ENCODE results near the gene CXorf38.

CXorf38 gene, protein sequence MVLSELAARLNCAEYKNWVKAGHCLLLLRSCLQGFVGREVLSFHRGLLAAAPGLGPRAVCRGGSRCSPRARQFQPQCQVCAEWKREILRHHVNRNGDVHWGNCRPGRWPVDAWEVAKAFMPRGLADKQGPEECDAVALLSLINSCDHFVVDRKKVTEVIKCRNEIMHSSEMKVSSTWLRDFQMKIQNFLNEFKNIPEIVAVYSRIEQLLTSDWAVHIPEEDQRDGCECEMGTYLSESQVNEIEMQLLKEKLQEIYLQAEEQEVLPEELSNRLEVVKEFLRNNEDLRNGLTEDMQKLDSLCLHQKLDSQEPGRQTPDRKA

DNA sequence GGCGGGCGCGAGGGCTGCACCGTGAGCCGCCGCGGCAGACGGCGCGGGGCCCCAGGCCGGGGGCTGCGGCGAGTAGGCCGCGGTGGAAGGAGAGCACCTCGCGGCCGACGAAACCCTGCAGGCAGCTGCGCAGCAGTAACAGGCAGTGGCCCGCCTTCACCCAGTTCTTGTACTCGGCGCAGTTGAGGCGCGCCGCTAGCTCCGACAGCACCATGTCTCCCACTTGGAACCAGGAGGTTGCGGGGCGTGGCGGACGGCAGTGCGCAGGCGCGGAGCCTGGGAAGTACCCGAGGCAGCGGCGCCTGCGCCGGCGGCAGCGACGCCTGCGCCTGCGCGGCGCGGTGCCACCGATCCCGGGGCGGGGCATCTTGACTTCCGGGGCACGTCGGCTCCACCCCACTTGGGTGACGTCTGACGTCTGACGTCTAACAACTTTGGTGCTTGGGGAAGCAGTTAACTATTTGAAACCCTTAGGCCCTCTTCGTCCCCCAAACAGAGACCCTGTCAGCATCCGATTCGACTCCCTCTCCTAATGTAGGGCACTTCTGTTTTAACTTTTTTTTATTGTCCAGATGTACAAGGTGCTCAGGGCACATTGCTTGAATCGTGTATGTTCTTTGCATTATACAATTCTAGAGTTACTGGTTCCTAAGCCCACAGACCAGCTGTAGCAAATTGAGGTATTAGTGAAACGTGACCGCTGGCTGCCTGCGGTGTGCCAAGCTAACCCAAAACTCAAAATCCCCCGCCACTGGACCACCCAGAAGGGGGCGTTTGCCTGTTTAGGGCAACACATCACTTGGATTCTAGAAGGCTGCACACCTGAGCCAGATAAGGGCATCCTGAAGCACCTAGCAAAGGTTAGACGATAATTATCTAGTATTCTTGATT is at the start of gene CXorf38:
TSS of gene CXorf38 (minus strand) at position 255 of the 891 bp plus-strand sequence. CDS start at position 214, 41 bp downstream.
- DNase-seq (ENCODE audit: low read depth in 2 of 2) = peak; percentile 67 to 69

DNA sequence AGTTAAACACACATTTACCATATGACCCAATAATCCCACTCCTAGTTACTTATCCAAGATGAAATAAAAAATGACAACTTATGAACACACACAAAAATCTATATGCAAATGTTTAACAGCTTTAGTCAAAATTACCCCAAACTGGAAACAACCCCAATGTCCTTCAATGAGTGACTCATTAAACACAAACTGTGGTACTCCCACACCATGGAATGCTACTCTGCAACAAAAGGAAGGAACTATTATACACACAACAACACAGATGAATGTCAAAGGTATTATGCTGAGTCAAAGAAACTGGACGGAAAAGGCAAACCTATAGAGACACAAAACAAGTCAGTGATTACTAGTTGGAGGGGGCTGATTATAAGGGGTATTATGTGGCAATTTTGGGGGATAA is 47.4 kb upstream of the CXorf38 start:
- DNase-seq (ENCODE audit: low read depth in 2 of 2) = no peak

DNA sequence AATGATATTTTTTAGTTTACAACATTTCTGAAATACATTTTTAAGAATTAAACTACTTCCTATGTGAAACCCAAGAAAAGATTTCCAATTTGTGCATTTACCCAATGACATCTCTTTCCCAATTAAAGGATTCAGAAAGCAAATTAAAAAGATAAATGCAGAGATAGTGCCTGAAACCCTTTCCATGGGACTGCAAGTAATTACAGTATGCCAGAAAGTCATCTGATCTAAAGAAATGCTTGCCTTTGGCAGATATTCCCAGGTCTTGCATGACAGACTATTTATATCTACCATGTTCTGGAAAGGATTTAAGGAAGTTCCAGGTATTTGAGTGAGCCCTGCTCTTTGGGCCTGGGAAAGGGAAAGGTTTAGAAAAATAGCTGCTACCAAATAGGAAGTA is 41.6 kb upstream of the CXorf38 start:
- no peak for DNase-seq (ENCODE audit: low read depth in 2 of 2)

DNA sequence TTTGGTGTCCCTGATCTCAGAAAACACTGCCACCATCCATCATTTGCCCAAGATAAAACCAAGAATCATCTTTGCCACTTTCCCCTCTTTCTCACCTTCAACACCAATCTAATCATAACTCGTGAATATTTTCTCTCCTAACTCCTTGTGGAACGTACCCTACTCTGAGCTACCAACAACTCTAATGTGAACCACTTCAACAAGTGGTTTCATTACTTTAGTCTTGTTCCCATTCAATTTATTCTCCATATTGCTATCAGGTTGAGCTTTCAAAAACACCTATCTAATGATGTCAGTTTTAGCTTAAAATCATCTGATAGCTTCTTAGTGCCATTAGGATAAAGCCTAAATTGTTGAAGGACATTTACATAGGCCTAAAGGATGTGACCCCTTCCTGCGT is 39.8 kb upstream of the CXorf38 start:
- DNase-seq (ENCODE audit: low read depth in 2 of 2) = no peak

DNA sequence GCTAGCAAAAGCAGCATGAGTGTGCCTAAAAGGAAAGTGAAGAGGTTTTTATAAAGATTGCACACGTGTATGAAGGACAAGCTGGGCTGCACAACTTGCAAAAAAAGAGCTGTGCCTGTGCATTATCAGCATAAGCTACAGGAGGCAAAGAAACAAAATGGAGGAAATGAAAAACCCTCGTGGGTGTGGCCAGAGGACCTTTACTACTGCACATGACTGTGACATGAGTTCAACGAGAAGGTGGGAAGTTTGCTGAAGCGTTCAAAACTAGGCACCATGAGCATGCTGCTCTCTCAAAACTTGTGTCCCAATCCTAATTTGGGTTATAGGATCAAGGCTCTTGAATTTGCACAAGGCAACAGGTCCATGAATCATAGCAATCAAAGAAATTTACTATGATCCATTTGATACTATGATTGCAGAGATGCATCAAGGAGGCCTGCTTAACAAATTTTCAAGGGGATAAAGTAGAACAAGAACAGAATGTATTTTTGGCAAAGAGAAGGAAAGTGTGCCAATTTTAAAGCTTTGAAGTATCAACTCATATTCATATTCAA is 38.1 kb upstream of the CXorf38 start:
- no peak for DNase-seq (ENCODE audit: low read depth in 2 of 2)

DNA sequence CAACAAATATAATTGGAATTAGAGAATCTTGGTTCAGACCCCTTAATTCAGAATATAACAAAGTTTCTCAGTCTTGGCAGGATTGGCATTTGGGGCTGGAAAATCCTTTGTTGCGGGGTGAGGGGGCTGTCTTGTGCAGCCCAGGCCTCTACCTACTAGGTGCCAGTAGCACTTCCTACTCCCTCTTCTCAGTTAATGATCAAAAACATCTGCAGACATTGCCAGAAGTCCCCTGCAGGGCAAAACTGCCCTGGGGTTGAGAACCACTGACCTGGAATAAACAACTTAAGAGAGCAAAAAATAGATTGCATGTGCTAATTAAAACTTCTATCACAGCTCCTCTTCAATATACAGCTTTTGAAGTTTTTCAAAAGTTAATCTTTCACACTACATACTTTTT is 36.7 kb upstream of the CXorf38 start:
- no peak for DNase-seq (ENCODE audit: low read depth in 2 of 2)

DNA sequence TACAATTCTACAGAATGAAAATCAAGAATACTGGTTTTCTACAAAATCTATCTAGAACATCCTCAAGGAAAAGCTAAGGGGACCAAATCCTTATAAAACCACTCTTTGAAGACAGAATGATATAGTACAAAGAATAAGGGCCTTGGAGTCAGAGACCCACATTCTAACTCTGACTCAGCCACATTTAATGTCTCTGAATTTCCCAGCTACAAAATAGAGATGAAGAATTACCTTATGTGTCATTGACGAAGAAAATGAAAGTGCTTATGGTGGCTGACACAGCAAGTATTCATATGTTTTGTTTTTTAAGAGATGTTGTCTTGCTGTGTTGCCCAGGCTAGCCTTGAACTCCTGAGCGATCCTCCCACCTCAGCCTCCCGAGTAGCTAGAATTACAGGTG is 35.9 kb upstream of the CXorf38 start:
- DNase-seq (ENCODE audit: low read depth in 2 of 2) = no peak

DNA sequence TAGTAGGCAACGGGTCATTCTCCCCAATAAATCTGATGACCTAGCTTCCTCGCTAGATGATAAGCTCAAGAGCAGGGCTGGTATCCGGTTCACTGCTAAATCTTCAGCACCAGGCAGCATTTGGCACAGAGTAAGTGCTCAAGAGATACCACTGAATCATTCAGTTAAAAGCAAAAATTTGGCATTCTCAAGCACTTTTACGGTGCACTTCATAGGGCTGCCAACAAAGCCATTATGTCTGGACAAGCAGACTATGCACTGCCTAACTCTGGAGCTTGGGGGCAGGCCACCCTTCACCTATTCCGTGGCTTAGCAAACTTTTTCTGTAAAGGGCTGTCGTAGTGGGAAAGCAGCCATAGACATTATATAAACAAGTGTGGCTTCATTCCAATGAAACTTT is 23.8 kb upstream of the CXorf38 start:
- DNase-seq (ENCODE audit: low read depth in 2 of 2) = no peak

DNA sequence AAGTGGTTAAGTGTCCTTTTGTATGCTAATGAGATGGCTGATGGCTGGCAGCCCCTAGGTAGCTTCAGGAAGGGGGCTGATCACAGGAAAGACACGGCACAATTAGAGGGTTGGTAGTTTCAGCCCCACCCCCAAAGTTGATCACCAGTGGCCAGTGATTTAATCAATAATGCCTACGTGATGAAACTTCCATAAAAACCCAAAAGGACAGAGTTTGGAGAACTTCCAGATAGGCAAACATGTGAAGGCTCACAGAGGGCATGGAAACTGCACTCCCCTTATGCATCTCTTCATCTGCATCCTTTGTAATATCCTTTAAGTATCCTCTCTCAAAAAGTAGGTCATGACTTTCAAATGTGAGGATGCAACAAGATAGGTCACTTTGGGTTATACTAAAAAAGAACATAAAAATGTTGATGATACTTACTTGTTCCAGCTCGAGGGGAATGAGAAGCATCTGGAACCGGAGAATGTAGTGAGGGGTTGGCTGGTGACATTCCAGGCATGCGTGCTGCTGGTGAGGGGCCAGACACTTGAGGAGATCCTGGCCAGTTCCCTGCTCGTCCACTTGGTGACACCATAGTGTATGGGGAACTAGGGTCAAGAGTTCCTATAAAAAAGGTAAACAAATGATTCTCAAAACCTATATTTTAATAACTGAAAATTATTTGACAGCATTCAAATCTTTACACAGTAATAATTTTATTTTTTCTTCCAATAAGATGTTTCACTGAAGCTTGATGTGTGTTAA is 16.7 kb upstream of the CXorf38 start:
- no peak for DNase-seq (ENCODE audit: low read depth in 2 of 2)

DNA sequence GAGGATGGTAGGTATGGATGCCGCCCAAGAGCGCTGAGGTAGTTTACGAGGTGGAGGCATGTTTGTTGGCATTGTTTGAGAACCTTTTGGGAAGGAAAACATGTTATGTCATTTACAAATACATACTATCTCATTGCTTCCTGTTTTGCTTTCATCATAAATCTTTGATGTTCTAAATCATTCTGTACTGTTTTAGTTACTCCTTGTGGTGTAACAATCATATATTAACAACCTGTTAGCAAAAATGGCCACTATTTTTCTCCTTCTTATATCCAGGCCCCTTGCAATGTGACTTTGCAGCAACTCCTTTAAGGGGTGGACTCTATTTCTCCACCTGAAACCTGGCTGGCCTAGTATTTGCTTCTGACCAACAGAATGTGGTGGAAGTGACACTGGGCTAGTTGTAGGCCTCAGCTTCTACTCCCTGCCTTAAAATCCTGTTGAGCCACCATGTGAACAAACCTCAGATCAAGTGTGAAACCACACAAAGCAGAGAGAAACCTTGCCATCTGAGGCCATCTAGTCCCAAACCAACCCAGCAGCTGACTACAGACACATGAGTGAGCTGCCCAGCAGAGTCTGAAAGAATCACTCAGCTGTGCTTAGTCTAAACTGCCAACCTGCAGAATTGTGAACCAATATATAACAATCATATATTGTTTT is 15.8 kb upstream of the CXorf38 start:
- DNase-seq (ENCODE audit: low read depth in 2 of 2) = no peak

DNA sequence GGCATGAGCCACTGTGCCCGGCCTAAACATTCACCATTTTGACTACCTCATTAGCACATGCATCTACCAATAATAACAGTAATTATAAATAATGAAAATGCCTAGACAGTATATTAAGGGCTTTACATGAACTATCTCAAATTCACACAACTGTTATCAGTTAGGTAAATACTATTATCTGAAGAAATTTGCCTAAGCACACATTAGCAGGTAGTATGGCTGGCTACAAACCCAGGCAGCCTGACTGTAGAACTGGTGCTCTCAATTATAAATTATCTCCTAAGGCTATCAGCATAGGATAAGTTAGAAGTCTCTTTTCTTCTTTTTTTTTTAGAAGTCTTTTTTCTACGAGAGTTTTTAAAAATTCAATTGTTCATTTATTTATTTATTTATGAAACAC is 14.1 kb upstream of the CXorf38 start:
- no peak for DNase-seq (ENCODE audit: low read depth in 2 of 2)

DNA sequence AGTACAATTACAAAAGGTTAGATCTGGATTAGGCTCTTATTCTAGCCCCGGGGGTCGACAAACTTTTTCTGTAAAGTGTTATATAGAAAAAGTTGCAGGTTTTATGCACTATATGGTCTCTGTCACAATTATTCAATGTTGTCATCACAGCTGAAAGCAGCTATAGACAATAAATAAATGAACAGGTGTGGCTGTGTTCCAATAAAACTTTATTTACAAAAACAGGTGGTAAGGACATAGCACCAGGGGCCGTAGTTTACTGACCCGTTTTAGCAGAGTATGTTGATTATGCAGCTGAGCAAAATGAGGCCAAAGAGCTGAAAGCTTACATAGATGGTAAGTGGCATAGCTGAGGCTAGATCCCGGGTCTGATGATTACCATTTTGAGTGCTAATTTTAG is 13.0 kb upstream of the CXorf38 start:
- no peak for DNase-seq (ENCODE audit: low read depth in 2 of 2)

DNA sequence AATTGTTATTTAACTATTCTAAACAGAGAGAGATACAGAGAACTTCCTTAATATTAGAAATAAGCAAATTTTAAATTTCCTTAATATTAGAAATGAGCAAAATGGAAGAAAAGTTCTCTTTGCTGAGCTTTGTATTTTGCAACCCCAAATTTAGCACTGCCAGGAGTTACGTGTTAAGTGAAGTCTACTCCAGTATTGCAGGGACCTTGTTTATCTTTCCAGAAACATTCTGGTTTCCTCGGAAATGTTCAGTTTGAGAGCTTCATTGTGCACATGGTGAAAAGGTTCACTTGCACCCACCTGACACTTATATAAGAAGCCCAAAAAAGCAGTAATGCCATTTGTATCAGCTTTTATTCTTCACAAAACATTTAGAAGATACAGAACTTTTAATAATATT is 6.2 kb upstream of the CXorf38 start:
- no peak for DNase-seq (ENCODE audit: low read depth in 2 of 2)

DNA sequence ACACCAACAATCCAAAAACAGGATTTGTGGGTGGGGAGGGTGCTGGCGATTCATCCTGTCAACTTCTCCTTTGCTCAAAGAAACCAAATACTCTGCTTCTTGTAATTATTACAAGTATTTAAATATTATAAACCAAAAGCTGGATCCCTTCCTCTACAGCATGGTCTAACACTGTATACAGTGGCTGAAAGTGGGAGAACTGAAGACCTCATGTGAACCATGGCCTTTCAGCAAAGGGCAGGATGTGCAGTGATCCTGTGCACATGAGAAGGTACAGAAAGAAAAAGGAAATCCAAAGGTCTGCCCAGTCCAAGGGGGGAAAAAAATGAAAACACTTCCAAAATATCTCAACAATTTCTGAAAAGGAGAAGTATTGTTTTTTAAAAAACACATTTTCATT is 5.3 kb upstream of the CXorf38 start:
- no peak for DNase-seq (ENCODE audit: low read depth in 2 of 2)

DNA sequence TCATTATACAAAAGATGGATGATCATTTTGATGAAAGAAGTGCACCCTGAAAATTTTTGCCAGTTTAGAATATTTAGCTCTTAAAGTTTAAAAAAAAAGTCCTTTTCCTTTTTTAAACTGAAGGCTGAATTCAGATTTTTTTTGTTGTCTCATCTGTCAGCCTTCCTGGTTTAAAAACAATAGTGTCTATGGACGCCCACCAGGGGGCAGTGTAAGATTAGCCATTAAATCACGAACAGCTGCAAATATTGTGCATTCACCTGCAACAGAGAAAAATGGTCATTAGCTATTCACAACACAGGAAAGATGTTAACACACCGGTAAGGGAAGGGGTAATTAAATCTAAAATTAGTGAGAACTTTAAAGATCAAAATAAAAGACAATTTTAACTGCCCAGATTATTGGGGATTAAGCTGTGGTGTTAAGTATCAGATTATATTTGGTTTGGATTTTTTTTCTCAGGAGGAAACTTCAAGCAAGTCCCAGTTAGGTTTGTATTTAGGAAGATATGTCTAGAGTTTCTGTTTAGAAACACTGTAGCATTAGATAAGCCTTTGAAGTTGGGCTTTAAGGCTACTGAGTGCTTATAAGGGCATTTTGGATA is 4.4 kb upstream of the CXorf38 start:
- no peak for DNase-seq (ENCODE audit: low read depth in 2 of 2)

DNA sequence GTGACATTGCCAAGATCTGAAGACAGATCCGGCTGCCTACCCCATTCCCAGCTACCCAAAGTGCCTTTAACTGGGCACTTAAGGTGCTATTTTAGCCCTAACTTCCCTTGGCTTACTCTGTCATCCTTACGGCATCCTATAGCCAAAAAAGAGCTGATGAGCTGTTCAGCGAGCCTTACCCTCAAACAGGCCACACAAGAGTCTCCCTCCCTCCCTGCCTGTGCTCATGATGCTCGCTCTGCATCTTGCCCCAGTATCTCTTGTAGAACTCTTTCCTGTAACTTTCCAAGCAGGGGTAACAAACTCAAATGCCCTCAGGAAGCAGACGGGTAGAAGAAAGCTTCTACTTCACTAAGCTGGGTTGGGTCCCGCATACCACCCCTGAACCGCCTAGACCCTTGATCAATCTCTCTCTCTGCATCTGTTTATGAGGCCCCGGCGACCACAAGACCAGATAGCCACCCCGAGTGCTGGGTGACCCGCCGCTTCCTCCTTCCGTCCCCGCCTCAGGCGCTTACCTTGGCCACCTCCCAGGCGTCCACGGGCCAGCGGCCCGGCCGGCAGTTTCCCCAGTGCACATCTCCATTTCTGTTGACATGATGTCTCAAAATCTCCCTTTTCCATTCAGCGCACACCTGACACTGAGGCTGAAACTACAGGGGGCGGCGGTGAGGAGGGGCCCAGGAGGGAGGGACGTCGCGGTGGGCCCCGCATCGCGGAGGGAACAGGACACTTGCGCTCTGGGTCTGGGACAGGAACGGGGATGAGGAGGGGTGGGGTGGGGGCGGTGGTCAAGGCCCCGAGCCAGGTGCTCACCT is 663 bp downstream of the CXorf38 start:
- DNase-seq (ENCODE audit: low read depth in 2 of 2) = no peak

DNA sequence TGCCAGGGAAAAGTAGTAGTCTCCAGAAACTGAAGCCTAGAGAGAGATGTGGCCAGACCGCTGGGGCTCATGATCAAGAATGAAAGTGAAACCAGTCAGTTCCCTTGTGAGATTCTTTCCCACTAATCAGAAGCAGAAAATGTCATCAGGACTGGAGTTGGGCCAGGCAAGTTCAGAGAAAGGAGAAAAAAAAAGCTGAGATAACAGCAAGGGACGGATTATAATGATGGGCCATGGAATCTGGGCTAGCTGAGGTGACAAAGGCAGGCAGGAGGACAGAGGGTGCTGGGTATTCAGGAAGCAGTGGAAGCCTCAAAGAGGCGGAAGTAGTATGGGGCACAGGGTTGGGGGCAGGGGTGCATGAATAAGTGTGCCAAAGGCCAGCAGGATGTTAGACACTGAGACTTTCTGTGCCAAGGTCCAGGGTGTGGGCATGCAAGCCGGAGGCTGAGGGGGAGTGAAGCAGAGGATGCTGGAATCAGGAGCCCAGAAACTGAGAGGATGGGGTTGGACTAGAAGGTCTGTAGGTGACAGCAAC is 2.5 kb downstream of the CXorf38 start:
- peak in 1 of 2 experiments; percentile 36 for DNase-seq (ENCODE audit: low read depth in 2 of 2)

DNA sequence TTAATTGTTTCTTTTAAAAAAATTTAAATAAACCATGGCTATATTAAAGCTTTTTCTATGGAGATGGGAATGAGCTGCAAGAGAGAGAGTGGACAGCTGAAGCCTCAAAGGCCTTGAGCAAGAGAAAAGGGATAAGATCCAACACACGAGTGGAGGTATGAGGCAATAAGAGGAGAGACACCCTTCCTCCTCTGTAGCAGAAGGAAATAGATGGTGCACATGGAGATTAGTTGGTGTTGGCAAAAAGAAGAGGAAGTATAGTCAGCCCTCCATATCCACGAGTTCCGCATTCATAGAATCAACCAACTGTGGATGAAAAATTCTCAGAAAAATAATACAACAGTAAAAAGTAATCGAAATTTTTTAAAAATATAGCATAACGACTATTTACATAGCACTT is 3.2 kb downstream of the CXorf38 start:
- DNase-seq (ENCODE audit: low read depth in 2 of 2) = no peak

DNA sequence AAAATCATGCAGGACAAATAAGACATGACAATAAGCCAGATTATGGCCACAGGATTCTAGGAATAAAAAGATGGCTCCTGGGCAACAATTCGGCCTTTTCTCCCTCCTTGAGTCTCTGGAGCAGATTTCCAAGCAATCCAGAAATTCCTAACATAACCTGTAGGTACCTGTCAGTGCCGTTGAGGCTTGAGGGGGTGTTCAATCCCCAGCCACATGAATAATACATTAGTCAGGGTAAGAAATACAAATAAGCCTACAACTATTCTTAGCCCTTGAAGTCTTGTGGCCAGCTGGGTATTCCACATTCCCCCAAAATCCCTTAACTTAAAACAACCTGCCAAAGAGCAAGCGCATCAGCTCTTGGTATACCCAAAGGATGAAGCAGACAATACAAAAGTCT is 9.7 kb downstream of the CXorf38 start:
- no peak for DNase-seq (ENCODE audit: low read depth in 2 of 2)

DNA sequence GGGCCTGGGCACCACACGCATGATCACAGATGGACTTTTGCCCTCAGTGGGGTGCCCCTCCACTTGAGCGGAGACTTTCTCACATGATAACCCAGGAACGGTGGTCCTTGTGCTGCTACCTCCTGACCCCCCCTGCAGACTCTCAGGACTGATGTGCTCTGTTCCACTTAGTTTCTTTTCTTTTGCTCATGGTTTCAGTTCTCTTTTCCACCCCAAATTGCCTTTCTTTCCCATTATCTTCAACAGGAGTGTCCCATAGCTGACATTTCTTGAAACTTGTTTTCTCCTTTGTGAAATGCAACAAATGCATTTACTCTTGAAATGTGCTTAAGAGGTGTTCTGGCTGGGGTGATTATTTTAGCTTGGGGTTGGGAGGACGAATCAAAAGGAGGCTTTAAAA is 15.2 kb downstream of the CXorf38 start:
- no peak for DNase-seq (ENCODE audit: low read depth in 2 of 2)
